Astrocyte of the cerebellum (primary cell): ENCODE measurements around the gene POLR3E.

Experiments
- DNase-seq: peaks from one replicate; pipeline ENCODE4 v3.0.0-alpha.2; 2011; ENCODE audit warnings: low read depth
- H3K4me3 ChIP-seq: 2 replicates; pipeline ENCODE4 v1.5.1; 2011; ENCODE audit warnings: mild to moderate bottlenecking, low read depth, low read length, moderate library complexity
- CTCF ChIP-seq: IDR thresholded peaks from 2 replicates; pipeline ENCODE4 v1.5.1; 2012; ENCODE audit warnings: low read length, low read depth, moderate library complexity, mild to moderate bottlenecking; ENCODE audit errors: missing control alignments
- in situ Hi-C: cut with HindIII; loops from 2 replicates; pipeline ENCODE4 v1.10.0; 2017; ENCODE audit warnings: low sequenced_read_pairs

Gene POLR3E

GRCh38 chr16:22320572-22321339 is 23.5 kb downstream of the POLR3E start:
- in situ Hi-C loops = no loop called here
- no peak overlapping the region for H3K4me3 ChIP-seq
- DNase-seq = no peak
- no peak for TF ChIP-seq CTCF

- no peak overlapping the region for H3K4me3 ChIP-seq
- peak; percentile 86 for TF ChIP-seq CTCF
- DNase-seq = peak; percentile 49
- in situ Hi-C loops = no loop called here
Measured at GRCh38 chr16:22321340-22322001, 24.3 kb downstream of the POLR3E start.

- in situ Hi-C loops = no loop called here
- TF ChIP-seq CTCF = no peak
- no peak for DNase-seq
- no peak overlapping the region for H3K4me3 ChIP-seq
Measured at GRCh38 chr16:22322021-22322471, 24.8 kb downstream of the POLR3E start.

- in situ Hi-C loops = no loop called here
- DNase-seq = no peak
- H3K4me3 ChIP-seq = no peak overlapping the region
- TF ChIP-seq CTCF = no peak
Measured at GRCh38 chr16:22322741-22323140, 25.5 kb downstream of the POLR3E start.

DNA sequence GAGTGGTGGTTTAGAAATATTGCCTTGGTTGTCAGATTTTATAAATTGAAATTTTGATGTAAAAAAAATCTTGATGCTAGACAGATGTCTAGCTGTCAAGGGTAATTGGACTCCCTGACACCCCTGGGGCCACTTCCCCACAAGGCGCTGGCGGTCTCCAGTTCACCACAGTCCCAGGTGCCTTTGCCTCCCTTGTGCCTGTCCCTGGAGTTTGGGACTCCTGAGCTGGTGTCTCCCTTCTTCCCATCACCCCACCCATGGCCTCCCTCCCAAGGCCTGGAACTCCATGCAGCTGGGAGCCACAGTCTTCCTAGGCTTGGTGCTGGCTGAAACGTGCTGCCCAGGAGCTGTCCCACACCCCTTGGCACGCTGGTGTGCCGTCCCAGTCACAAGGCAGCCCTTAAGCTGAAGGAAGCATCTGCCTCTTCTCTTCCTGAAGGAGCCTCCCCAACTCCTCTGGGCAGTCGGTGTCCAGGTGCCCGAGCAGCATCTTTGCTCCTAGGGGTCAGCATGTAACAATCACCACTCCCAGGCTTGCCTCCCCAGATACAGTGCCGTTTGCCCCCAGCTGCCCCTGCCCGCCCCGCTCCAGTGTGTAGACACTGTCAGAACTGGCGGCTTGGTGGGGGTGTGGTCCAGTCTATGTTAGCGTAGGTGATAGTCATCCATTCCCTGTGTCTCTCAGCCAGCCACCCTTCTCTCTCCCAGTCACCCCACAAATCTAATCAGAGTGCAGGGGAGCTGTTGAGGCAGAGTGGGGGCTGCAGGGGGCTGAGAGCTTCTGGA is 26.2 kb downstream of the POLR3E start:
- H3K4me3 ChIP-seq = no peak overlapping the region
- TF ChIP-seq CTCF = no peak
- in situ Hi-C loops = no loop called here
- no peak for DNase-seq

DNA sequence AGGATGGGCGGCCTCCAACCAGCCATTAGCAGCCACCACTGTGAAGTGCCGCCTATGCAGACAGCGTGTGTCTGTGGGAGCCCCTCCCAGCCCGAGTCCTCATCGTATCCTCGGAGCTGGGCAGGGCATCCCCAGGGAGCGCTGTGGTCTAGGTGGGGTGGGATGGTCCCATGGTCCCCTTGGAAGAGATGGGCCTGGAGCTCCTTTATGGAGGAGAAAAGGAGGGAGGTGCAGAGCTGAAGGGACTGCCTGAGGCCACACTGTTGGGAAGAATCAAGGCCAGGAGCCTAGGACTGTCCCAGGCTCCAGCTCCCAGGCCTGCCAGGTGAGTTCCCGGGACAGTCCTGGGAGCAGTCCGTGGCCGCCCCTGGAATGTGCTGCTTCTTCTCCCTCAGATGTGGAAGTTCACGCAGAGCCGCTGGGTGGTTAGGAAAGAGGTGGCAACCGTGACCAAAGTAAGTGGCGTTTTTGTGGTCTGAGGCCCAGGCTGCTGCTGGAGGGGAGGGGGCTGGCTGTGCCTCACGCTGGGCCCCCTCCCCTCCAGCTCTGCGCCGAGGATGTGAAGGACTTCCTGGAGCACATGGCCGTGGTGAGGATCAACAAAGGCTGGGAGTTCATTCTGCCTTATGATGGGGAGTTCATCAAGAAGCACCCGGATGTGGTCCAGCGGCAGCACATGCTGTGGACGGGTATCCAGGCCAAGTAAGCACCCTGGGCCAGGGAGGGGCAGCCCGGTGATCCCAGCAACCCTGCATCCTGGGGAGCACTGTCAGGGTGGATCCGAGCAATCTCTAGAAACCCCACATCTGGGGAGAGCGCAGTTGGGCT is 27.0 kb downstream of the POLR3E start:
- no peak for TF ChIP-seq CTCF
- in situ Hi-C loops = no loop called here
- H3K4me3 ChIP-seq = no peak overlapping the region
- no peak for DNase-seq
